NCI-H2227 (cell line): ENCODE data around the gene TBC1D10A.

Experiments used
- DNase-seq: peaks from one replicate; lab custom pipeline; 2025; ENCODE audit not compliant: unreplicated experiment; lab: John Stamatoyannopoulos, UW

The TBC1D10A gene

DNA sequence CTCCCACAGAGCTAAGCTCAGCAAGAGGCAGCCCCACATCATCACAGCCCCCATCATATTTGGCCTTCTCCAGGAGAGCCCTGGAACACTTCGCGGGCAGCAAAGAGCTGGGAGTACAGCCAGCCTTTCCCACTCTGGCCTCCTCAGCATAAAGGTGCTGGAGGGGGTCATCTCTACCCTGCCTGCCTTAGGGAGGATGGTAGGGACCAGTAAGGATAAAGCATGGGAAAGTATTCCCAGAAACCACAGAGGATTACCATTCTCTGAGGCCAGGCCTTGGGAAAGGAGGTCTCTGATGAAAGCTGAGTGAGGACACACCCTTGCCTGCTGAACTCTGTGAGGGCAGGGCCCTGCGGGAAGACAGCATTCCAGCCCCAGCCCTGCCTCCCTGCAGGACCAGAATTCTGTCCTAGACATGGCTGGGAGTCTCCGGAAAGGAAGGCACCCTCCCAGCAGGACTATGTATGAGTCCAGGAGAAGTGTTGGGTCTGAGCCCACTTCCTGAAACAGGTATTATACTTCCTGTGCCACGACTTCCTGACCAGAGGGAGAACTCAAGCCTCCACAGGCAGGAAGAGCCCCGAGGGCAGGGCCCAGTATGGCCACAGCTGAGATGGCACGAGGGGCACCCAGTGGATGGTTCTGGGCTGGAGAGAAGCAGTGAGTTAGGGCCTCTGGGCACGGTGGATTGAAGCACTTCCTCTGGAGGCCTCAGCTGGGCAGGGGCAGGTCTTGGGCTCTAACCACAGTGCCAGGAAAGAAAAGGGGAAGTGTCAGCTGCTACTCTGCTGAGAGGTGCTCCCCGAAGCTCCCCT is 24.5 kb downstream of the TBC1D10A start:
- no peak for DNase-seq

- DNase-seq: no peak
Measured at GRCh38 chr22:30299322-30299721, 27.4 kb downstream of the TBC1D10A start.

DNA sequence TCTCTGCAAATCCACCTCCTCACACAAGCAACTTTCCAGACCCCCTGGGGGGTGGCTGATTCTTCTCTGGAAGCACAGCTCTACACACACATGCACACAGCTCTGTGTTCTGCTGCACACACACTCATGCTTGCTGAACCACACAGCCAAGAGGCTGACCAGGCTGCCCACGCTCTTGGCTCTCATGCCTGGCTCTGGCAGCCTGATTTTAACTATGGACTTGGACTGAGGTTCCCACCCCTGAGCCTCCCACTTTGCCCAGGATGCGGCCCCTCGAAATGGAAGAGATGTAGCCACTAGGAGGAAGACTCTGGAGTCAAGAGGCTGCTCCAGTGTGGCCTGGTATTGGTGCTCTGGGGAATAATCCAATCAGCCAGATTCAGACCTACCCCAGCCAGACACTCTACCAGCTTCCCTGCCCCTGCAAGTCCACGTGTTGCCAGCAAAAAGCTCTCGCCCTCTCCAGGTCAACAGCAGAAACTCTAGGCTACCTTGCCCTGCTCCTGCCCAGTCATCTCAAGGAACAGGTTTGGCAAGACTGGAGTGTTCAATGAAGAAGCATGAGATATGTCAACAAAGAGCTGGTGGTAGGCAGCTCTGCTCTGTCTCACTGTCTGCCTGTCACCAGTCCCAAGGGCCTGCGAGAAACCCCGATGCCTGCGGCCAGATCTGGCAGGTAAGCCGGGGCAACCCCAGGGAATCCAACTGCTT is 28.6 kb downstream of the TBC1D10A start:
- no peak for DNase-seq

DNA sequence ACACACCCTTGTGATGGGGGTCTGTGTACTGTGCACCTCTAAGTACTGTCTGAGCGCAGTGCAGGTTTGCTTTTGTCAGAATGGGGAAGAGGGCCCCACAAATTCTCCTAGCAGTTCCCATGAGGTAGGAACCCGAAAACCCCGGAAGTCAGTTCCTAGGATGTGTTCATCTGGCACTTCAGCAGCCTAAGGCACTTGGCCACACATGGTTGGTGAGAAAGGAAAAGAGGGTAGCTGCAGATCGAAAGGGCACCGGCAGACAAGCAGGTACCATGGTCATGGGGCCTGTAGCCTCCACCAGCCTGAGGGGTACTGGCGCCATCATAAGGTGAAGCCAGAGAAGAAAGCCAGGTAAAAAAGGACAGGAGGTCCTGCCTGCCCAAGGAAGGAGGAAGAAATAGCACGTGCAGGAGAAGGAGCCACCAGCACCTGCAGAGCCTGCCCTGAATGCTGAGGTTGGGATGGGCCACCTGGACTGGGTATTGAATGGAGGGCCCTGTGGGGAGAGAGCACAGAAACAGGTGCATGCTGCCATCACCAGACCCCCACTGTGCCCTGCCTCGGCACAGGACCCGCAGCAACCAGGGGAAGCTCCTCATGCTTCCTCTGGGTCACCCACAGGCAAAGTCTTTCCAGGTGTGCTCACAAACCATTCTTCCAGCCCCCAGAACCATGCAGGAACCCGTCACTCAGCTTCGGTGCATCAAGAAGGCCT is 29.3 kb downstream of the TBC1D10A start:
- DNase-seq: no peak

DNA sequence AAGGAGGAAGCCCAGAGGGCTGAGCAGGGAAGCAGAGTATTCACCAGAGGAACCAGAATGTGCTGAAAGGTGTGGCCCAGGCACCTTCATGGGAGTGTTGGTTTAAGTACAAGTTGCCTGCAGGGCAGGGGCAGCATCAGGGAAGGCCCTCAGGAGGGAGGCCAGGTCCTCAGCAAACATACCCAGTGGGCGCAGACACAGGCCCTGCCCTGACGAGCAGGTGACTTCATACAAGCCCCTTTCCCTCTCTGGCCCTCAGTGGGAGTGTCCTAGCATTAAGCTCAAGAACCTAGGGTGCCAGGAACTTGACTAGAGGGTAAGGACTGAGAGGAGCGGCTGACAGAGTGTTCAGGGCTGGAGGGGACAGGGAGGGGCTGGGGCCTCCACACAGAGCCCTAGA is 29.9 kb downstream of the TBC1D10A start:
- DNase-seq: no peak

- DNase-seq: no peak
Measured at GRCh38 chr22:30296324-30296723, 30.4 kb downstream of the TBC1D10A start.

DNA sequence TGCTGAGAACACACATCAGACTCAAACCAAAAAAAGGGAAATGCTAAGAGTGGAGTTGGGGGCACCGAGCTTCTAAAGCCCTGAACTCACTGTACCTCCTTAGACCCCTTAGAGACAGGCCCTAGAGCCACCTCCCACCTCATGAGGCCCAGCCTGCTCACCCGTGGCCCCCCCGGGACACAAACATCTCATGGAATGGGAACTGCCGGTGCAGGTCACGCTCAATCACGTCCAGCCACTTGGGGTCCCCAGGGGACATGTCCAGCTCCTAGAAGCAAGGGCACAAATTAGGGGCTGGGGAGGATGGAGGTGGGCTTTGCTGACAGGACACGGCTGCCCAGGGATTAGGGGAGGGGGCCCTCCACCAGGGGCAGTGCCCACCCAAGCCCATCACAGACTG is 31.2 kb downstream of the TBC1D10A start:
- DNase-seq: no peak

DNA sequence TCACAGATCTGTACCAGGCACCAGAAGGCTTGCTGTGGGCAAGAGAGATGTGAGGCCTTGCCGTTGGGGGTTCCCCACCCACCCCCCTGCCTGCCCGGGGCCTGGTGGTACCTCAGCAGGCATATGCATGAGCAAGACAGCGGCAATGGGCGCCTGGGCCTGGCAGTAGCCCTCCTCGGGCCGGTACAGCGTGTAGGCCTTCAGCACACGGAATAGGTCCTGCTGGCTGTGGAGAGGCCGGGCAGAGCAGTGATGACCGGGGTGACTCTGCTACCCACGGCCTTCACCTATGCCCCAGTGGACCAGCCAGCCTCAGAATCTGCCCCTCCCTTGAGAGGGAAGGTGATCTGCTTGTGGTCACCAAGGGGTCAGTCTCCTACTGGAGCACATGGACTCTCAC is 31.9 kb downstream of the TBC1D10A start:
- DNase-seq: no peak

DNA sequence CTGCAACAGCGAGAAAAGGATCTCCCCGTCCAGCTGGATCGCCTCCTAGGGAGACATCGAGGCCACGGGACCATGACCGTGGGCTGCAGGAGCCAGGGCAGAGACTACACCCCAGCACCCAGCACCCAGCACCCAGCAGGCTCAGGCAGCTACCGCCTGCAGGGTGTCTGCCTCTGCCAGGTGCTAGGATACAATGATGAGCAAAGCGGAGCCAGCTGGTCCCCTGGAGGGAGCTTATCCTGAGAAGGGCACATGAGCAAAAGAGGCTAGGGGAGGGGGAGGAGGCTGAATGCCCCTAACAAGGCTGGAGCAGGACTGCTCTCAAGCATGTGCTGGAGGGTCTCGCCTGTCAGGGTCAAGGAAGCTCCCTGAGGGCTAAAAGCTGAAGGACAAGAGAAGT is 32.7 kb downstream of the TBC1D10A start:
- no peak for DNase-seq

DNA sequence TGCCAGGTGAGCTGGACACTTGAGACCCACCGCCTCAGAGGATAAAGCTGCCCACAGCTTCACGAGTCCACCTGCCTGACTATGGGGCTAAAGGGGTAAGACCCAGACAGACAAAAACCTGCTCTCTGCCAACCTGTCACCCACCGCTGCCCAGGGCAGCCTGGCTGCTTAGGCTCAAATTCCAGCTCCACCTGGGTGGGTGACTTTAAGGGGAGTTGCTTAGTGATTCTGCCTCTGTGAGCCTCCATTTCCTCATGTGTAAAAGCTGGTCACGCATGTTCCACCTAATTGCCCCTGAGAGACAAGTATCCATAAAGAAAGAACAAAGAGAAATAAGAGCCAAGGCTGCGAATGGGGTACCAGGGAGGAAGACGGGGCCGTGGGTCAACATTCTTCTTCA is 33.7 kb downstream of the TBC1D10A start:
- DNase-seq: no peak

DNA sequence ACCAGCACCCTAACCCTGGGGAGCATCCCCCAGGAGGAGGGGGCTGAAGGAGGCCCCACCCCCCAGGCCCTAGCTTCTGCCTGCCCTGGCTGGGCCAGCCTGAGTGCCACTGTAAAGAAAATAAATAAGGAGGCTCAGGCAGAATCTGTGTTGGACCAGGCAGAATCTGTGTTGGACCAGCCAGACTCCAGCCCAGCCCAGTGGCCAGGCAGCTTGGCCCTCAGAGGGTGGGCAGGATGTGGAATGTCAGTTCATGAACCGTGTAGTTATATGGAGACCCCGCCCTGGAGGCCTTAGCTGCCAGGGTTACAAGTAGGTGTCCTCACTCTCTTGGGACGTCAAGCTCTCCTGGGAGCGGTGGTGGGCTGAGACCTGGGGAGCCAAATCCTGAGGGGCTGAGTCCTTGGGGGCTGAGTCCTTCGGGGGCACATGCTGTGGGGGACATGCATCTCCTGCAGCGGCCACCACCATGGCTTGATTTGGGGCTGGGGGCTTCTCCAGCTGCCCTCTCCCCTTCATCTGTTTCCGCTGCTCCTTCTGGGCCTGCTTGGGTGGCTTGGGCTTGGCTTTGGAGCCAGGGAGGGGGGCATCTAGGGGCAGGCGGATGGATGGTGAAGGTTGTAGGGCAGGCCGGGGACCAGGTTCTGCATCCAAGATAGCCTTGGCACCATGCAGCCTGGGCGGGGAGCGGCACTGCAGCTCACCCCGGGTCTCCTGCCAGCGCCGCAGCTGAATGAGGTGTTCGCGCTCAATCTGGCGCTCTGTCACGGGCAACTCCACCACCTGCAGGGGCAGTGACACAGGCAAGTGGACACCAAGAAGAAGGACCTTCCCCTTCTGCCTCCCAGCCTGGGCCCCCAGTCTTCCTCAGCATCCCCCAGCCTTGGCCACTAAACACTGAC is 34.4 kb downstream of the TBC1D10A start:
- DNase-seq: no peak

GRCh38 chr22:30291058-30291892 is 35.5 kb downstream of the TBC1D10A start:
- no peak for DNase-seq

DNA sequence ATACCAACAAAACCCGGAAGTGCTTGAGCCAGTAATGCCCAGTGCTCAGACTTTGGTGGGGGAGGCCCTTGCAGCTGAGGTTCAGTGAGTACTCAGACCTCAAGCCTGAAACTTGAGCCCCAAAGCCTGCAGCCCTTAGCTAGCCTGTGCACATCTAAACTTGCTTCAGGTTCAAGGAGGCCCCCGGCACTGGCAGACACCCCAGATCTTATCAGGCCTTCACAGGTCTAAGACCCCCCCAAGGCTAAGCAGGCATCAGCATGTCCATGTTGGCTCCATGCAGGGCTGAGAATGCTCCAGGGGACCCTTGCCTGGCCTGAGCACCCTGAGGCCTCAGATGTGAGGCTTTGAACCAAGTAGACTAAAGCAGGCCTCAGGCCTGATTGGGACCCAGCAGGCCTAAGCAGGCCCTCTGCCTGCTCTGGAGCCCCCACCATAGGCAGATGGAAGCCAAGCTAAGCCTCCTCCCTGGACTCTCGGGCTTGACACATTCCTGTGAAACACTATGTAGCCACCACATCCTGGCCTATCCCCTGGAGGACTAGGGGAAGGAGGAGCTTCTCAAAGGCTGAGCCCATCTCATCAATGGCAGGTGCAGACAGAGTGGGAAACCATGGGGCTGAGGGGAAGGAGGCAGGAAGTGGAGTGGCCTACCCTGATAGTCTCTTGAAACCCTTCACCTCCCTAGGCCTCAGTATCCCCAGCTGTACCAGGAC is 36.2 kb downstream of the TBC1D10A start:
- peak; percentile 3 for DNase-seq

- DNase-seq: no peak
Measured at GRCh38 chr22:30289980-30290313, 36.8 kb downstream of the TBC1D10A start.

GRCh38 chr22:30289141-30289979 is 37.4 kb downstream of the TBC1D10A start, which contains the start of gene CASTOR1:
TSS of gene CASTOR1 (minus strand) at chr22:30289505. CDS start at chr22:30289497, 8 bp downstream.
- DNase-seq: peak; percentile 97

GRCh38 chr22:30288419-30289140 is 38.2 kb downstream of the TBC1D10A start:
- DNase-seq: no peak

- peak; percentile 49 for DNase-seq
Measured at GRCh38 chr22:30287648-30288418, 38.9 kb downstream of the TBC1D10A start.
